ENCODE results near the gene IL31.
"Not testable (repeated sequence)": the region's sequence is repeated elsewhere in the genome, so short reads cannot be mapped to it uniquely, and the experiment has no call there.

Gene IL31

GRCh38 chr12:122174155-122174845, at the start of gene IL31:
Gene IL31 (minus strand): TSS chr12:122174221. CDS start chr12:122174172, 49 bp downstream.
- DNase-seq = no peak

- no peak for DNase-seq
Observed at GRCh38 chr12:122216445-122216844, 42.4 kb upstream of the IL31 start.

GRCh38 chr12:122215771-122216170, 41.8 kb upstream of the IL31 start:
- DNase-seq = no peak

- DNase-seq = no peak
Observed at GRCh38 chr12:122208073-122208820, 34.2 kb upstream of the IL31 start.

GRCh38 chr12:122207391-122207790, 33.4 kb upstream of the IL31 start:
- DNase-seq = no peak

GRCh38 chr12:122206976-122207375, 33.0 kb upstream of the IL31 start:
- no peak for DNase-seq

- DNase-seq = no peak
Observed at GRCh38 chr12:122206111-122206881, 32.3 kb upstream of the IL31 start.

- no peak for DNase-seq
Observed at GRCh38 chr12:122205053-122205925, 31.3 kb upstream of the IL31 start.

- DNase-seq = no peak
Observed at GRCh38 chr12:122204167-122205052, 30.4 kb upstream of the IL31 start.

GRCh38 chr12:122203301-122204166, 29.5 kb upstream of the IL31 start, which contains the start of gene B3GNT4:
Gene B3GNT4 (plus strand): TSS chr12:122203709. CDS start chr12:122204619, 910 bp downstream.
- peak; percentile 59 for DNase-seq

GRCh38 chr12:122202811-122203210, 28.8 kb upstream of the IL31 start:
- not testable (repeated sequence) for DNase-seq

GRCh38 chr12:122202017-122202416, 28.0 kb upstream of the IL31 start:
- no peak for DNase-seq

- DNase-seq = no peak
Observed at GRCh38 chr12:122201381-122201780, 27.4 kb upstream of the IL31 start.

GRCh38 chr12:122200541-122201175, 26.6 kb upstream of the IL31 start:
- DNase-seq = no peak

GRCh38 chr12:122199484-122200355, 25.7 kb upstream of the IL31 start:
- DNase-seq = no peak

- no peak for DNase-seq
Observed at GRCh38 chr12:122197612-122197966, 23.6 kb upstream of the IL31 start.

- no peak for DNase-seq
Observed at GRCh38 chr12:122195405-122195804, 21.4 kb upstream of the IL31 start.

- DNase-seq = no peak
Observed at GRCh38 chr12:122194804-122195203, 20.8 kb upstream of the IL31 start.

- no peak for DNase-seq
Observed at GRCh38 chr12:122192441-122192840, 18.4 kb upstream of the IL31 start.
